C4-2B (cell line): Measurements from ENCODE around the gene CSRP1.
A peak's percentile ranks its signal among the peaks of the same experiment; 100 is the strongest.
"Not testable (repeated sequence)": the region's sequence is repeated elsewhere in the genome, so short reads cannot be mapped to it uniquely, and the experiment has no call there.

ENCODE experiments used
- H3K27ac ChIP-seq: fragments of 450-650 bp; 2 replicates; pipeline ENCODE4 v1.5.1; 2017
- CTCF ChIP-seq: fragments of 450-650 bp; conservative IDR thresholded peaks from 2 replicates; pipeline ENCODE4 v1.5.1; 2017; ENCODE audit warnings: mild to moderate bottlenecking
- ZFX ChIP-seq: fragments of 450-650 bp; IDR thresholded peaks from 2 replicates; pipeline ENCODE4 v1.6.1; 2017

CSRP1 gene

GRCh38 chr1:201528631-201529252 lies 21.8 kb upstream of the CSRP1 start:
- TF ChIP-seq ZFX (no peak), CTCF (no peak)
- H3K27ac ChIP-seq: no peak overlapping the region

- TF ChIP-seq ZFX: no peak
- no peak for TF ChIP-seq CTCF
- no peak overlapping the region for H3K27ac ChIP-seq
These were observed 21.0 kb upstream of the CSRP1 start for GRCh38 chr1:201527879-201528278.

- TF ChIP-seq CTCF (no peak), ZFX (no peak)
- H3K27ac ChIP-seq: no peak overlapping the region
These were observed 18.4 kb upstream of the CSRP1 start for GRCh38 chr1:201525193-201525778.

- H3K27ac ChIP-seq: not testable (repeated sequence)
These were observed 13.2 kb upstream of the CSRP1 start for GRCh38 chr1:201520046-201520575.

- no peak for TF ChIP-seq ZFX
- TF ChIP-seq CTCF: no peak
- peak overlapping the region; percentile 55 for H3K27ac ChIP-seq
These were observed 11.1 kb upstream of the CSRP1 start for GRCh38 chr1:201518071-201518470.

GRCh38 chr1:201517631-201518030 lies 10.7 kb upstream of the CSRP1 start:
- H3K27ac ChIP-seq: peak overlapping the region; percentile 55
- no peak for TF ChIP-seq CTCF
- TF ChIP-seq ZFX: no peak

GRCh38 chr1:201516511-201517127 lies 9.7 kb upstream of the CSRP1 start:
- TF ChIP-seq ZFX (no peak), CTCF (no peak)
- H3K27ac ChIP-seq: no peak overlapping the region
